ENCODE measurements around the gene SPATA2.
A peak's percentile ranks its signal among the peaks of the same experiment; 100 is the strongest.

The SPATA2 gene

GRCh38 chr20:49928411-49929141 is 13.2 kb upstream of the SPATA2 start:
- DNase-seq: peak; percentile 50

- DNase-seq: no peak
These were observed 10.6 kb upstream of the SPATA2 start for GRCh38 chr20:49925901-49926454.

- no peak for DNase-seq
These were observed 8.9 kb upstream of the SPATA2 start for GRCh38 chr20:49924247-49924646.

GRCh38 chr20:49919461-49919860 is 4.1 kb upstream of the SPATA2 start:
- no peak for DNase-seq

GRCh38 chr20:49919009-49919408 is 3.7 kb upstream of the SPATA2 start:
- no peak for DNase-seq

- DNase-seq: no peak
These were observed 3.1 kb upstream of the SPATA2 start for GRCh38 chr20:49918446-49918845.

- no peak for DNase-seq
These were observed 1.0 kb upstream of the SPATA2 start for GRCh38 chr20:49916146-49917002.

- DNase-seq: no peak
These were observed 280 bp downstream of the SPATA2 start for GRCh38 chr20:49915118-49915379.

- DNase-seq: no peak
These were observed 815 bp downstream of the SPATA2 start for GRCh38 chr20:49914310-49915117.

GRCh38 chr20:49913399-49914047 is 1.8 kb downstream of the SPATA2 start:
- DNase-seq: no peak

GRCh38 chr20:49910340-49910706 is 5.0 kb downstream of the SPATA2 start:
- no peak for DNase-seq

GRCh38 chr20:49909499-49910339 is 5.6 kb downstream of the SPATA2 start:
- no peak for DNase-seq

GRCh38 chr20:49908258-49908565 is 7.1 kb downstream of the SPATA2 start:
- no peak for DNase-seq

GRCh38 chr20:49907405-49908257 is 7.7 kb downstream of the SPATA2 start:
- no peak for DNase-seq

- DNase-seq: no peak
These were observed 8.6 kb downstream of the SPATA2 start for GRCh38 chr20:49906615-49907154.

- DNase-seq: no peak
These were observed 9.2 kb downstream of the SPATA2 start for GRCh38 chr20:49906101-49906604.

- no peak for DNase-seq
These were observed 9.8 kb downstream of the SPATA2 start for GRCh38 chr20:49905415-49906091.

- DNase-seq: no peak
These were observed 10.7 kb downstream of the SPATA2 start for GRCh38 chr20:49904440-49905214.

GRCh38 chr20:49901588-49901987 is 13.7 kb downstream of the SPATA2 start:
- DNase-seq: no peak

Data from NK-92 treated with Interleukin-12 subunit alpha and Interleukin-12 subunit beta, amount 100 ng/mL, for 24 hours (cell line).